GM18526 (cell line): ENCODE results near the gene ASB2.

Source experiments
- POLR2A ChIP-seq: IDR thresholded peaks from 3 replicates; pipeline ENCODE4 v1.6.1; 2011; ENCODE audit not compliant: insufficient read length; ENCODE audit errors: extremely low read depth

ASB2 gene

GRCh38 chr14:93991212-93991611 lies 14.8 kb upstream of the ASB2 start:
- TF ChIP-seq POLR2A = no peak

- TF ChIP-seq POLR2A = no peak
Observed at GRCh38 chr14:93989939-93990338, 13.6 kb upstream of the ASB2 start.

- TF ChIP-seq POLR2A = no peak
Observed at GRCh38 chr14:93987815-93988476, 11.6 kb upstream of the ASB2 start.

GRCh38 chr14:93987376-93987775 lies 11.0 kb upstream of the ASB2 start:
- TF ChIP-seq POLR2A = no peak

GRCh38 chr14:93986955-93987354 lies 10.6 kb upstream of the ASB2 start:
- no peak for TF ChIP-seq POLR2A

- no peak for TF ChIP-seq POLR2A
Observed at GRCh38 chr14:93984987-93985410, 8.6 kb upstream of the ASB2 start.

GRCh38 chr14:93984070-93984469 lies 7.7 kb upstream of the ASB2 start:
- TF ChIP-seq POLR2A = no peak

GRCh38 chr14:93982230-93983007 lies 6.0 kb upstream of the ASB2 start:
- no peak for TF ChIP-seq POLR2A

- no peak for TF ChIP-seq POLR2A
Observed at GRCh38 chr14:93981316-93982229, 5.2 kb upstream of the ASB2 start.

- TF ChIP-seq POLR2A = no peak
Observed at GRCh38 chr14:93980456-93981201, 4.3 kb upstream of the ASB2 start.

- TF ChIP-seq POLR2A = no peak
Observed at GRCh38 chr14:93978735-93979134, 2.4 kb upstream of the ASB2 start.

- no peak for TF ChIP-seq POLR2A
Observed at GRCh38 chr14:93977790-93978581, 1.6 kb upstream of the ASB2 start.

GRCh38 chr14:93977171-93977570 lies 801 bp upstream of the ASB2 start:
- no peak for TF ChIP-seq POLR2A
